NCI-H2196 treated with DMSO at 0.1 percent for 48 hours (cell line): ENCODE results near the gene C5orf63.
"Not testable (repeated sequence)": the region's sequence is repeated elsewhere in the genome, so short reads cannot be mapped to it uniquely, and the experiment has no call there.

ENCODE experiments used
- DNase-seq: peaks from one replicate; lab custom pipeline; 2025; ENCODE audit not compliant: unreplicated experiment; lab: John Stamatoyannopoulos, UW

C5orf63 gene

GRCh38 chr5:127076315-127077129 is 3.2 kb upstream of the C5orf63 start:
- DNase-seq, result no peak

- no peak for DNase-seq
Observed at GRCh38 chr5:127074466-127074865, 1.2 kb upstream of the C5orf63 start.

DNA sequence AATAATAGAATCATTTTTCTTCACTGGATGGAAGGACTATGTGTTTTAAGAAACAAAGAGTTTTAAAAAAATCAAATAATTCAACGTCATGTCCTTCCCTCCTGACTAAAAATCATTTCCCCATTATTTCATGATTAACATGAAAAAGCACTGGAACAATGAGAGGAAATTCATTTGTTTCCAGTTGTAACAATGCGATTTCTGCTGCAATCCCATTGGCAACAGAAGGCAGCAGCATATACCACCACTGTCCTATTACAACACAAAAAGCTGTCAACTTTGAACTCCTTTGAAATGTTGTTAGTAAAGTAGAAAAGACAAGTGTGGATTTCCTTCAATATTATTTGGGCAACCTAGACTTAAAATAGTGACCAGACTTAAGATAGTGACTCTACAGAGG is 3.1 kb downstream of the C5orf63 start:
- no peak for DNase-seq

DNA sequence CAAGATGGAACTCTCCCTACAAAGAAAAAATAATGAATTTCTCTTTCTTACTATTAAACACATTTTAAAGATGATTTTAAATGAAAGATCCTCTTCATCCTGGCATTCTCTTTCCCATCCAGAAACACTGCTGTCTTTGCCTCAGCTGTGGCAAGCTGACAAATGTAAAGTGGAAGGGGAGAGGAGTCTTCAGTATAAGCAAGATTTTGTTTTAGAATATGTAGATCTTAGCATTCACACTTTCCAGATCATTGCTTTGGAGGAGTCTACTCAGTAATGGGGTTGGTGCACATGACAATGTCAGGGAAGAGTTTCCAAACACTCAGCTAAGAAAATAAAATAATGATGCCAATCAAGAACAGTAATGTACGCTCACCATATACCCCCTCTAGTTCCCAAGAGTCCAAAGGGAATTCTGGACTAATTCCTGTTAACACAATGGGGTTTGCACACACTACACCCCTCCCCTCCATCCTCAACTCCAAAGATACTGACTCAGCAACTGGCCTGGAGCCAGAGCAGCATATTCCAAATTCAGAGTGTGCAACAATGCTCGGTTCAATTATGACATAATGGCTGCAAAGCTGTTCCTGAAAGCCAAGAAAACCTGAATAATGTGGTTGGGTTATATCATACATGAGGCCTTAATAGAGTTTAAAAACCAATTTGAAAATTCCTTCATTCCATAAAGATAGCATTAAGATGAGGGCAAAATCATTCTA is 4.6 kb downstream of the C5orf63 start:
- no peak for DNase-seq

- no peak for DNase-seq
Observed at GRCh38 chr5:127066721-127067120, 6.6 kb downstream of the C5orf63 start.

DNA sequence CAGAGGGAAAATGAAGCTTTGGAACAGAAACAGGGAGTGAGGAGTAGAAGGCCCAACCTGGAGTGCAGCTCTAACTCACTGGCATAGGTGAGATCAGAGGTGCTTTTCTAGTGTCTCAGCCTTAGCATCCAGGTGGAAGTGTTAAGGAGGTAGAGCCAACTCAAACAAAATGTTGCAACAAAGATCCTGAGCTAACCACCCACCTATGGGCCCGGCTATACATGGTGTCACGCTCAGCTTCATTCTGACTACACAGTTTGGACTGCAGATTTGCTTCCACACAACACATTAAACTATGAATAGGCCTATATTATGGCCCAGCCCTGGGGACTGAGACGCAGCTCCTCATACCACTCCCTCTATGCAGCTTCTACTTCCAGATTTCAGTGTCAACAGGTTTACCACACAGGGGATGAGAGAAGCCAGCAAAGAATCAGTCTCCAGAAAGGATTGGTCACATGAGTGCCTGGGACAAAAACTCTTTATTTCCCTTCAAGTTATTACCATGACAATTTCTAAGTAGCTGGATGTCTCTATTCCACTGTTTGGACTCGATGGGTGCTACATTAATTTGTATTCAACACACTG is 9.0 kb downstream of the C5orf63 start:
- no peak for DNase-seq

GRCh38 chr5:127063257-127063913 is 9.9 kb downstream of the C5orf63 start:
- DNase-seq, result no peak

DNA sequence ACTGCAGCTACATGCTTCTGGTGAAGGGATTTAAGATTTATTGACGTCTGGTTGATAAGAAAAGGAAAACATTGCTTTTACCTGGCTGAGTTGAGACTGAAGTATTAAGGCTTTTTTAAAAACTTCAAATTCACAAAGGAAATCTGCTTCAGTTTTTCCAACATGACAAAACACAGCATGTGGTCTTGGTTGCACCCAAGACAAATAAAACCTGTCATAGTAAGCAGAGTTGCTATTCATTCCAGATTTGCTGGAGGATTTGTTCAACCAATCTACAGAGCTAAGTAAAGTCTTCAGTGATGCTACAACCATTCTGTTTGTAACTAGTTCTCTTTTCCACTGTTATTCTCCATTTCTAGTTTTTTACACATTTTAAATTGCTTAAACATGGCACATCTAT is 11.3 kb downstream of the C5orf63 start:
- no peak for DNase-seq

DNA sequence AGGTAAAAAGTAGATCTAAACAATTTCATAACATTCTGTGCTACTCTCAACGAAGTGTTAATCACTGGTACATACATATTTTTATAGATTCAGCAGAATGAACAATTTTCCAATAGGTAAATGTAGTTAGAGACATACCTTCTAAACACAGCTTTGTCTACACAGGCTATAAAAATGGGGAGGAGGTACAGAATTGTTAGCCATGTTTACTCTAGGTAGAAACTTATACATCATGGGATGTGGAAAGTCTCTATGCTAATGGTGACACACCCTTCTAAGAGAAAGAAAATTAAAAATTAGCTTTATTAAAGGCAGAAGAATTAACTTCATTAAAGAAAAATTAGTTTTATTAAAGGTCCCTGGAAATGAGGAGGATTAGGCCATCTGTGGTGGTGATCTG is 11.8 kb downstream of the C5orf63 start:
- DNase-seq, result no peak

DNA sequence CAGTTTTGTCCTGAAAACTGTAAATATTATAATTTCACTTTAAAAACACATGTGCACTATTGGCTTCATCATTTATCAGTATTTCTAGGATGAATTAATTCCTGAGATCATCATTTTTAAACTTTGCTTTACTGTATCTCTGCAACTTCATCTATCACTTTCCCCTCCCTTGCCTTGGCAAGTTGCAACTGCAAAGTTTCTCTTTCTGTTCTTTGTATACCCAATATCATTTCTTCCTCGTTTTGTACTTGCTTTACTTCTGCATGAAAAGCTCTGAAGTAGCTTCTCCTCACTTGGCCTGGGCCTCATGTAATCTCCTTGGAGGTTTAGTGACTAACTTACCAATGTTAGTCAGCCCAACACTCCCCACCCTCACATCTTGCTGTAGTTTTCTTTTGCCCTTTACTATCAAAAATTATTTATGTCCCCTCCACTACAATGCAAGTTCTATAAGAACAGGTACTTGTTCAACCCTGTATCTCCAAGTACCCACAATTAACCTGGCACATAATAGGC is 12.8 kb downstream of the C5orf63 start:
- DNase-seq, result no peak

- DNase-seq, result no peak
Observed at GRCh38 chr5:127056896-127057295, 16.4 kb downstream of the C5orf63 start.

DNA sequence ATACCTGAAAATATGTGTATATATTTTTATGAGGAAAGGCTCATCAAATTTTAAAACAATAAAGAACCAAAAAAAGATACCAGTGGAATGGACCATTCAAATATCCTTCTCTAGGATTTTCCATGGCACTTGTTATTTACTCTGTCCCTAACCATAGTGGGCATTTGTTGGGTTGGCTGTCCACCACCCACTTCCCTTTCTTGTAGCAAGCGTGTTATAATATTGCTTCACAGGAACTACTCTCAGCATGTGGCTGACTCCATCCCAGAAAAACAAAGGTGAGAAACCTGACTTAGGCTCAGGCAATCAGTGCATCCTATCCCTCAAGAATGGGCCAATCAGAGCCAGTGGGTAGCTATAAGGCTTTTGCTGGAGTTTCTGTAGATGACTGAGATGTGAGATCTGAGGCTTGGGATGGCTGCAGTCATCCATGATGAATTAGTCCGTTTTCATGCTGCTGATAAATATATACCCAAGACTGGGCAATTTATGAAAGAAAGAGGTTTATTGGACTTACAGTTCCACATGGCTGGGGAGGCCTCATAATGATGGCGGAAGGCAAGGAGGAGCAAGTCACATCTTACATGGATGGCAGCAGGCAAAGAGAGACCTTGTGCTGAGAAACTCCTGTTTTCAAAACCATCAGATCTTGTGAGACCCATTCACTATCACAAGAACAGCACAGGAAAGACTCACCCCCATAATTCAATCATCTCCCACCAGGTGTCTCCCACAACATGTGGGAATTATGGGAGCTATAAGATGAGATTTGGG is 17.2 kb downstream of the C5orf63 start:
- DNase-seq, result no peak

GRCh38 chr5:127053551-127053950 is 19.8 kb downstream of the C5orf63 start:
- DNase-seq, result not testable (repeated sequence)

GRCh38 chr5:127053049-127053448 is 20.3 kb downstream of the C5orf63 start:
- no peak for DNase-seq

GRCh38 chr5:127051591-127051990 is 21.7 kb downstream of the C5orf63 start:
- DNase-seq, result no peak

DNA sequence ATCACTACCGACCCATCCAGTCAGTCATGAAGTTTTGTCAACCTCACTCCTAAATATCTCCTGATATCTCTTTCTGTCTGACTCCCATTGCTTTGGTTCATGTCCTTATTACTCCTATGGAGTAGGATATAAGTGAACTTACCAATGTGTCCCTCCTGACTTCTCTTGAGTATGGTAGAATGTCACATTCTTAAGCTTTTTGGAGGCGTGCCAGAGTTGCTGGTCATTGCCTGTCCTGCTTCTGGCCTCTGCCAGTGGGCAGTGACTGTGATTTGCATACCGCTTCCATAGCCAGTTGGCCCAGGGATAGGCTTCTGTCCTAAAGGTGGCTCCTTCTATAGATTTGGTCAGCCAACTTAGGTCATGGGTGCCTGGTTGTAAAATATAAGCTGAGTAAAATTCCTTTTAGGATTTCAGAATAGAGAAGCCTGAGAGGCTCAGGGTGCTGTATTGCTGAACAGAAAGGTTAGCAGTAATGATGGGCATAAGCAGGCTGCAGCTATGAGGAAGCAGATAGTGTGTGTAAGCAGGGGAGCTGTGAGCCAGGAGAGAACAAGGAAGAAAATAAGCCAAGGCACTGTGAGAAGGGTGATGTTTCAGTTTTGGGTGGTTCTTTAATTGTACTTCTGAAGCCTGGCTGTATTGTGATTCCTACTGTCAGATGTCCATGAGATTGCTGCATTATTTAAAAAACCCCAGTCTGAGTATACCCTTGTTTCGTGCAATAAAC is 26.8 kb downstream of the C5orf63 start:
- DNase-seq, result no peak

- DNase-seq, result no peak
Observed at GRCh38 chr5:127042593-127042992, 30.7 kb downstream of the C5orf63 start.

DNA sequence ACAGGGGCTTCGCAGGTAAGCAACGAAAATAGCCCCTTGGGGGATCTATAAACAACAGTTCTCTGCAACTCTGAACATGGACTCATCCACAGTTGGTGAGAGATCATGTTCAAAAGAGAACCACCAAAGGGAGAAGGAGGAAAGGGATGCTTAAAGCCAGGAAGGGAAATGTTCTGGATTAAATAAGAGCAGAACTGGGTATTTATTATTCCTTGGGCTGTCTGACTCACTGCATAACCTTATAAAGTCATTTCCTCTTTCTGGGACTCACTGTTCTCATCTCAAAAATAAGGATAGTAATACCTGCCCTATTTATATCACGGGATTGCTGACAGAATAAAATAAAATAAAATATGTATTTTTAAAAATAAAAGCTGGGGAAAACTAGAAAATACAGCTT is 31.7 kb downstream of the C5orf63 start:
- no peak for DNase-seq

- peak; percentile 27 for DNase-seq
Observed at GRCh38 chr5:127040796-127041520, 32.3 kb downstream of the C5orf63 start.
